Hematopoietic multipotent progenitor cell treated with erythropoietin and hydrocortisone succinate and interleukin-3 and kit ligand, for 4 days (in vitro differentiated cells): ENCODE results near the gene TMEM239.
A peak's percentile ranks its signal among the peaks of the same experiment; 100 is the strongest.
"Not testable (repeated sequence)": the region's sequence is repeated elsewhere in the genome, so short reads cannot be mapped to it uniquely, and the experiment has no call there.

Experiments
- DNase-seq: peaks from one replicate; pipeline ENCODE4 v3.0.0-alpha.2; 2015

Gene TMEM239

GRCh38 chr20:2820896-2821869 lies 5.0 kb downstream of the TMEM239 start:
- DNase-seq: no peak

- DNase-seq: peak; percentile 58
These were observed 5.9 kb downstream of the TMEM239 start for GRCh38 chr20:2822073-2822472.

- no peak for DNase-seq
These were observed 9.6 kb downstream of the TMEM239 start for GRCh38 chr20:2825761-2826160.

- DNase-seq: no peak
These were observed 10.5 kb downstream of the TMEM239 start for GRCh38 chr20:2826655-2827054.

GRCh38 chr20:2829376-2829775 lies 13.2 kb downstream of the TMEM239 start:
- no peak for DNase-seq

- not testable (repeated sequence) for DNase-seq
These were observed 15.0 kb downstream of the TMEM239 start for GRCh38 chr20:2831206-2831605.

- DNase-seq: no peak
These were observed 17.6 kb downstream of the TMEM239 start for GRCh38 chr20:2833761-2834160.

- DNase-seq: no peak
These were observed 18.4 kb downstream of the TMEM239 start for GRCh38 chr20:2834401-2835110.

- no peak for DNase-seq
These were observed 19.2 kb downstream of the TMEM239 start for GRCh38 chr20:2835331-2835796.

- no peak for DNase-seq
These were observed 19.9 kb downstream of the TMEM239 start for GRCh38 chr20:2836035-2836434.

GRCh38 chr20:2837221-2837960 lies 21.2 kb downstream of the TMEM239 start:
- DNase-seq: no peak

- no peak for DNase-seq
These were observed 22.1 kb downstream of the TMEM239 start for GRCh38 chr20:2838170-2838797.

GRCh38 chr20:2838847-2839671 lies 22.9 kb downstream of the TMEM239 start:
- DNase-seq: no peak

GRCh38 chr20:2839732-2840137 lies 23.6 kb downstream of the TMEM239 start:
- no peak for DNase-seq

GRCh38 chr20:2840138-2840966 lies 24.2 kb downstream of the TMEM239 start, which contains the start of the genes PCED1A and VPS16:
PCED1A (minus strand) TSS chr20:2840655; CDS start chr20:2839912, 743 bp downstream.
VPS16 (plus strand) TSS chr20:2840745; CDS start chr20:2840775, 30 bp downstream.
- peak; percentile 95 for DNase-seq

GRCh38 chr20:2840967-2841531 lies 24.9 kb downstream of the TMEM239 start:
- peak; percentile 61 for DNase-seq

GRCh38 chr20:2845607-2846006 lies 29.4 kb downstream of the TMEM239 start:
- peak; percentile 35 for DNase-seq

GRCh38 chr20:2846698-2847097 lies 30.5 kb downstream of the TMEM239 start:
- DNase-seq: no peak

GRCh38 chr20:2847802-2848201 lies 31.6 kb downstream of the TMEM239 start:
- no peak for DNase-seq

- no peak for DNase-seq
These were observed 33.4 kb downstream of the TMEM239 start for GRCh38 chr20:2849529-2849928.
